Parathyroid adenoma (tissue), 2 donors: ENCODE data around the gene FUBP3.

Experiments used
- H2AFZ ChIP-seq: fragments of 300-600 bp; sonication (generic); one replicate; pipeline ENCODE4 v1.7.0; 2017; ENCODE audit warnings: antibody characterized with exemption, mild to moderate bottlenecking
- H3K27ac ChIP-seq: fragments of 300-600 bp; sonication (generic); one replicate; pipeline ENCODE4 v1.7.0; 2017
- H3K27me3 ChIP-seq: fragments of 300-600 bp; sonication (generic); one replicate; pipeline ENCODE4 v1.7.0; 2017; ENCODE audit warnings: low read length; ENCODE audit not compliant: control insufficient read depth, insufficient read depth
- H3K36me3 ChIP-seq: fragments of 300-600 bp; sonication (generic); one replicate; pipeline ENCODE4 v1.7.0; 2017; ENCODE audit warnings: low read length; ENCODE audit not compliant: control insufficient read depth, insufficient read depth
- H3K4me1 ChIP-seq: fragments of 300-600 bp; sonication (generic); one replicate; pipeline ENCODE4 v1.7.0; 2017; ENCODE audit warnings: control low read depth
- H3K4me2 ChIP-seq: fragments of 300-600 bp; sonication (generic); one replicate; pipeline ENCODE4 v1.7.0; 2017; ENCODE audit warnings: low read length
- H3K4me3 ChIP-seq: fragments of 300-600 bp; sonication (generic); one replicate; pipeline ENCODE4 v1.7.0; 2017; ENCODE audit warnings: low read depth, low read length
- H3K79me2 ChIP-seq: fragments of 300-600 bp; sonication (generic); one replicate; pipeline ENCODE4 v1.7.0; 2017; ENCODE audit warnings: control low read depth
- H3K9ac ChIP-seq: fragments of 300-600 bp; sonication (generic); one replicate; pipeline ENCODE4 v1.7.0; 2017; ENCODE audit warnings: mild to moderate bottlenecking
- H3K9me3 ChIP-seq: fragments of 300-600 bp; sonication (generic); one replicate; pipeline ENCODE4 v1.7.0; 2017; ENCODE audit warnings: low read length; ENCODE audit not compliant: control insufficient read depth
- CTCF ChIP-seq: fragments of 300-600 bp; sonication (generic); IDR thresholded peaks from one replicate; pipeline ENCODE4 v1.7.0; 2017; ENCODE audit warnings: antibody characterized with exemption, mild to moderate bottlenecking
- donor health status: primary hyperparathyroidism.

The FUBP3 gene

GRCh38 chr9:130607640-130608420 lies 28.5 kb downstream of the FUBP3 start:
- H3K4me1 ChIP-seq = no peaks in the 10 kb centered on the region
- no peaks in the 10 kb centered on the region for H3K9me3 ChIP-seq
- no peak overlapping the region for H3K4me3 ChIP-seq
- no peak overlapping the region for H2AFZ ChIP-seq
- no peaks in the 10 kb centered on the region for H3K27me3 ChIP-seq
- H3K9ac ChIP-seq = no peak overlapping the region
- no peak for TF ChIP-seq CTCF
- H3K79me2 ChIP-seq = no peaks in the 10 kb centered on the region
- no peaks in the 10 kb centered on the region for H3K36me3 ChIP-seq
- H3K27ac ChIP-seq = no peak overlapping the region
- H3K4me2 ChIP-seq = no peak overlapping the region

- no peak overlapping the region for H3K9ac ChIP-seq
- H3K36me3 ChIP-seq = no peaks in the 10 kb centered on the region
- H3K9me3 ChIP-seq = no peaks in the 10 kb centered on the region
- H3K4me3 ChIP-seq = no peak overlapping the region
- no peak overlapping the region for H3K4me2 ChIP-seq
- H3K79me2 ChIP-seq = no peaks in the 10 kb centered on the region
- H2AFZ ChIP-seq = no peak overlapping the region
- H3K27me3 ChIP-seq = no peaks in the 10 kb centered on the region
- no peaks in the 10 kb centered on the region for H3K4me1 ChIP-seq
- TF ChIP-seq CTCF = no peak
- no peak overlapping the region for H3K27ac ChIP-seq
Measured at GRCh38 chr9:130608554-130609134, 29.3 kb downstream of the FUBP3 start.

GRCh38 chr9:130609163-130609562 lies 29.8 kb downstream of the FUBP3 start:
- H3K79me2 ChIP-seq = no peaks in the 10 kb centered on the region
- no peak overlapping the region for H3K27ac ChIP-seq
- no peak for TF ChIP-seq CTCF
- H3K4me2 ChIP-seq = no peak overlapping the region
- H3K9ac ChIP-seq = no peak overlapping the region
- no peaks in the 10 kb centered on the region for H3K4me1 ChIP-seq
- H2AFZ ChIP-seq = no peak overlapping the region
- no peak overlapping the region for H3K4me3 ChIP-seq
- H3K9me3 ChIP-seq = no peaks in the 10 kb centered on the region
- H3K36me3 ChIP-seq = no peaks in the 10 kb centered on the region
- no peaks in the 10 kb centered on the region for H3K27me3 ChIP-seq

GRCh38 chr9:130610862-130611707 lies 31.7 kb downstream of the FUBP3 start:
- H3K27me3 ChIP-seq = no peaks in the 10 kb centered on the region
- no peaks in the 10 kb centered on the region for H3K79me2 ChIP-seq
- no peak overlapping the region for H3K27ac ChIP-seq
- no peak overlapping the region for H3K4me2 ChIP-seq
- H3K36me3 ChIP-seq = no peaks in the 10 kb centered on the region
- H3K4me3 ChIP-seq = no peak overlapping the region
- H3K9ac ChIP-seq = no peak overlapping the region
- H3K9me3 ChIP-seq = no peaks in the 10 kb centered on the region
- no peaks in the 10 kb centered on the region for H3K4me1 ChIP-seq
- TF ChIP-seq CTCF = no peak
- no peak overlapping the region for H2AFZ ChIP-seq
